ENCODE measurements around the gene RNPS1. TPM values are rescaled to one million over a fixed set of nuclear protein-coding genes. Genes with fewer than 3 reads are reported as not detected.

The RNPS1 gene
- polyA plus RNA-seq, 1 of the 3 experiments (the other 2 are of a cell fraction): 277 TPM

- TF ChIP-seq CTCF (IDR thresholded peaks at IDR 0.05) (no peak), GABPA (IDR thresholded peaks at IDR 0.05; ENCODE audit: low read depth) (no peak), USF1 (IDR thresholded peaks at IDR 0.05; ENCODE audit: borderline replicate concordance, low read depth) (no peak), EP300 (IDR thresholded peaks at IDR 0.05; ENCODE audit: borderline replicate concordance in 1 of 2, low read depth in 1 of 2, low read length in 1 of 2) (no peak), REST (IDR thresholded peaks at IDR 0.05; ENCODE audit: low read depth, low read length) (no peak)
These were observed 61.5 kb downstream of the RNPS1 start (continued) for GRCh38 chr16:2206420-2206779.

GRCh38 chr16:2205967-2206313 lies 62.0 kb downstream of the RNPS1 start:
- Histone ChIP-seq H4K20me1 (ENCODE audit: insufficient read depth) (no peaks in the 10 kb centered on the region), H3F3A (replicated peaks; ENCODE audit: insufficient read depth) (peaks cover 6% of the 10 kb centered on the region), H3K9me3 (no peaks in the 10 kb centered on the region), H3K9ac (peak overlapping the region; percentile 94), H3K27me3 (ENCODE audit: insufficient read depth) (no peaks in the 10 kb centered on the region), H3K4me2 (peak overlapping the region; percentile 85), H3K4me1 (ENCODE audit: control insufficient read depth in 1 of 2, insufficient read depth in 2 of 2, low read depth in 1 of 2, low read length in 1 of 2) (peaks cover 0 to 23% of the 10 kb centered on the region in 2 experiments; a peak in 2 of 4 replicates), H3K79me2 (ENCODE audit: insufficient read depth) (peaks cover 16% of the 10 kb centered on the region; the same call in 1 of the 2 replicates), H3K36me3 (replicated peaks in 1 of 2; ENCODE audit: control insufficient read depth in 1 of 2, insufficient read depth in 2 of 2, low read length in 1 of 2) (peaks cover 0 to 28% of the 10 kb centered on the region in 2 experiments), H2AFZ (ENCODE audit: low read depth) (peak overlapping the region; percentile 98; the same call in 1 of the 2 replicates), H3K9me2 (no peaks in the 10 kb centered on the region), H3K4me3 (ENCODE audit: low read depth in 2 of 2, low read length in 1 of 2) (peak overlapping the region; percentile 75 to 76), H3K27ac (ENCODE audit: low read depth in 2 of 2, low read length in 1 of 2) (peak overlapping the region; percentile 84 to 97)
- POLR2A ChIA-PET: interaction anchor here (1.5 to 1.7 kb wide), 2 partner anchors 9 to 58 kb away, joined by 3 to 5 read pairs; partner anchors contain the start of gene RAB26
- peak; percentile 75 for DNase-seq
- CTCF ChIA-PET: interaction anchor here (0.9 to 4.9 kb wide), 4 partner anchors 11 to 1570 kb away, joined by 3 to 19 read pairs (median 4); partner anchors contain the start of genes ECI1 and METTL26
- TF ChIP-seq REST (IDR thresholded peaks at IDR 0.05; ENCODE audit: low read depth, low read length) (no peak), CTCF (IDR thresholded peaks at IDR 0.05) (no peak), CHD2 (IDR thresholded peaks at IDR 0.05; ENCODE audit: low read length, partially characterized antibody) (no peak), RAD21 (IDR thresholded peaks at IDR 0.05; ENCODE audit: low read length) (no peak), GATA2 (CRISPR knock-in tag; IDR thresholded peaks at IDR 0.05) (no peak)
- 0% methylated on average over 7 of the region's 16 CpGs for whole genome bisulfite sequencing (ENCODE audit: low lambda C conversion rate)

All from SK-N-SH (cell line).